HG03439 (cell line): ENCODE measurements around the gene XYLT1.
"Not testable (repeated sequence)": the region's sequence is repeated elsewhere in the genome, so short reads cannot be mapped to it uniquely, and the experiment has no call there.

Experiments used
- ATAC-seq: cut with Tn5 transposase; IDR thresholded peaks from one replicate; pipeline ENCODE4 v1.9.1; 2021; ENCODE audit warnings: mild to moderate bottlenecking, moderate library complexity; ENCODE audit not compliant: unreplicated experiment

The XYLT1 gene

DNA sequence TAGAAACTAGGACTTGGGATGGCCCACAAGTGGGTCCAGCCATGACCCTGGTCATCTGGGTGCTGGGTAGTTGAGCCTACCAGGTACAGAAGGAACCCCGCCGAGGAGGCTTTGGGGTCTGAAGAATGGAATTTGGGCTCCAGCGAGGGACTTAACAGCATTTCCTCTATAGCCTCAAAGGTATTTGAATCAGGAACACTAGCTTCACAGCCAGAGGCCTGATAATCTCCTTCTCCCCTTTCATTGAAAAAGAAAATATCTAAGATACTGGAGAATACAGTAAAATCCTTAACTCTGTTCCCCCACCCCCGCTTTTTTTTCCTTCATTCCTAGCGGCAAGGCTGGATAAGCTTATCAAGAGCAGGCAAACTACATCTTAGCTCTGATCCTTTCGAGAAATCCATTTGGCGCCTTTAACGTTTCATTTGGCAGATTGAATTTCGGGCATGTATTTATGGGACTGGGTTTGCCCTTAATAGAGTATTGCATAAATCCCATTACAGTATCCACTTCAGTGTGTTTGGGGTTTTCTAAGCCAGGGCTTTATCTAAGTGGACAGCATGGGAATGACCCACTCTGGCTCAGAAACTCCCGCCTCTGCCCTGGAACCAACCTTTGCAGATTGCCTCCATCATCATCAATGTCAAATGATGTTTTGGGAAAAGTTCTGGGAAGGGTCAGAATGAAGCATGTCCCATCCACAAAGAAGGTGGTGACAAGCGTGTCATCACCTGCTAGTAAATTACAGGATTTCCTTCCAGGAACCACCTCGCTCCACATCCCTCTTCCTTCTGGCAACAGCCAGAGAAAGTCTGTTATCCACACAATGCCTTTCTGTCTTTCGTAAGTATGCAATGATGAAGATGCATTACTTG lies 36.9 kb downstream of the XYLT1 start:
- ATAC-seq: no peak

DNA sequence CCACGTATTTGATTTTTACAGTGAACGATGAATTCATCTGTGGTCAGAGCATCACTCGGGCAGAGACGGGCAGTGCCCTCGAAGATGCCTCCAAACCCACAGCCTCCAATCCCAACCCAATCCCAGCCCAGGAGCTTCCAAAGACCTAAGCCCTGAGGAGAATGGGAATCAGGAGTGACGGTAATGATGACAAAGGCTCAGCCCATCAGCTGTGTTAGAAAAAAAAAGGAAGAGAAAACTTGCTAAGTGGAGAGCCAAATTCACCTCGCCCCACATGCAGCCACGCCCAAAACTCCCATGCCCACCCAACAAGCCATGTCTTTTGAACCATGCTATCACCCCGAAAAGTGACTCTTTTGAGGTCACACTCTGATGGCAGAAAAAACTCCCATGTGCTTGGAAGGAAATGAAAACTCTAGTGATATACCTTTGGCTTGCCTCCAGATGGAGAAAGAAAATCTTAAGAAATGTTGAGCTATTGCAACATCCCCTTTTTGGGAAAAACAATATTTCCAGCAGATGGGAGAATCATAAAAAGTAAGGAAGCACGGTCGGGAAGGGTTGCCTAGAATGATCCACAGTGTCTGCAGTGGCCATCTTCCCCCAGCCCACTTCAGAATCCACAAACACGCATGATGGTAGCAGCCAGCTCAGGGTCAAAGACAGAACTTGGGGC lies 37.7 kb downstream of the XYLT1 start:
- ATAC-seq: no peak

DNA sequence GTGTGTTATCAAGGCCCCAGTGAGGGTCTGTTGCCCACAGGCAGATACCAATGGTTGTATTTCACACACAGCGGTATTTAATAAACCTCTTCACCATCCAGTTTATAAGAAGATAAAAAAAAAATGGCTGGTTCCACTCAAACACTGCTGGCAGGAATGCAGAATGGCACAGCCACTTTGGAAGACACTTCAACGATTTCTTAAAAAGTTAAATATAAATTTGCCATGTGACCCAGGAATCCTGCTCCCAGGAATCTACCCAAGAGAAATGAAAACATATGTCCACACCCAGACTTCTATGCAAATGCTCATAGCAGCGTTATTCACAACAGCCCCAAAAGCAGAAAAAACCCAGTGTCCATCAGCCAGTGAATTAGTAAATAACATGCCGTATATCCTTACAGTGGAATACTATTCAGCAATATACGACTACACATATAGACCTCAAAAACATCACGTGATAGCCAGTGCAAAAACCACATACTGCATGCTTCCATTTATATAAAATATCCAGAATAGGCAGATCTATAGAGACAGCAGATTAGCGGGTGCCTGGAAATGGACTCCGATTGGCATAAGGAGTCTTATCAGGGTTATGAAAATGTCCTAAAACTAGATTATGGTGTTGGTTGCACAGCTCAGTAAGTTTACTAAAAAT lies 38.7 kb downstream of the XYLT1 start:
- ATAC-seq: no peak

DNA sequence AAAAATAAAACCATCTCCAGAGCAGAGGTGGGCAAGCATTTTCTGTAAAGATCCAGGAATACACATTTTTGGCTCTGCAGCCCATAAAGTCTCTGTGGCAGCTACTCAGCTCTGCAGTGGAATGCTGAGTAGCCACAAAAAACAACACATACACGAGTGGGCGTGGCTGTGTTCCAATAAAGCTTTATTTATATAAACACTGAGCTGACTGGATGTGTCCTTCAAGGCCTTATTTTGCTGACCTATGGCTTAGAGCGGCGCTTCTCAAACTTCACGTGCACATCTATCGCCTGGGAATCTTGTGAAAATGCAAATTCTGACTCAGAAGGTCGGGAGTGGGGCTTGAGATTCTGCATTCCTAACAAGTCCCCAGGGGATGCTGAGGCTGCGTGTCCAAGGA lies 39.7 kb downstream of the XYLT1 start:
- ATAC-seq: no peak

GRCh38 chr16:17426451-17426850 lies 44.3 kb downstream of the XYLT1 start:
- no peak for ATAC-seq

DNA sequence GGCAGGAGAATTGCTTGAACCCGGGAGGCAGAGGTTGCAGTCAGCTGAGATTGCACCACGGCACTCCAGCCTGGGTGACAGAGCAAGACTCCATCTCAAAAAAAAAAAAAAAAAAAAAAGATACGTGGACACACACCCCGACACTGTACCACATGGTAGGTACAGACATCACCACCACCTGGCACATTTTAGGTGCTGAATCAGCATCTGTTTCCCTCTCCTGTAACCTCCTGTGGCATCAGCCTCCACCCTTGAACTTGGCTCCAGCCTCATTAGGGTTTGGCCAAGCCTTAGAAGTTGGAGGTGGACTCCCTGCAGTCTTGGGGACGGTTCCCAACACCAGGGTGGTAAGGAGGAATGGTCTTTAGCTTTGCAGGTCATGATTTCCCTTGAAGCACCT lies 46.0 kb downstream of the XYLT1 start:
- no peak for ATAC-seq

DNA sequence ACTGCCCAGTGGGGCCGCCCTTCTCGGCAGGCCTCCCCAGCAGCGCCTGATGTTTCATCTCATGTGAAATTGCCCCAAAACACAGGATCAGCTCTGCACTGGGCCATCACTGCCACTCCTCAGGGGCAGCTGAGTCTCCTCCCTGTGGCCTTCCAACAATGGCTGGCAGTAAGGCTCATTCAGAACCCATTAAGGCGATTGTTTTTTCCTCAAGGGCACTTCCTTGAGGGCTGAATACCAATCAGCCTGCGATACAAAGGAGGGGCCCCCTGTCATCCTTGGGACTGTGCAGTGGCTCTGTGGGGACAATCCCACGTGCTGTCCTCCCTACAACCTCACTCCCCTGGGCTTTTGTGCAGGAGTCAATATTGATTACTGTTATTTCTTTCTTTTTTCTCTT lies 47.5 kb downstream of the XYLT1 start:
- no peak for ATAC-seq

DNA sequence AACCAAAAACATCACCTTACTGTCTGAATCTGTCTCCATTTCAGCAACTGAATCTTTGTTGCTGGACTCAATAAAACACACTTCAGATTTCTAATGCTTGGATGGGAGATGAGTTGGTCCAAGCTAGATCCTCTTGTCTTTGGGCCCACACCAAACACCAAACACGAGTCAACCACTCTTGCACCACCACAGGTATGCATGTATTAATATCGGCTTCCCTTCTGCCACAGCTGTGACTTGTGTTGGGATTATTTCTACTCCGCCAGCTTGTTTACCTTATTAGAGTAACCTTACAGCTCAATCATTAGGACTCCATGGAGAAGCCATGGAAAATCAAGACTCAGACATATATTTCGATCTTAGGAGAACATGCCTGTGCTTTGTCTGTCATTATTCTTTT lies 49.9 kb downstream of the XYLT1 start:
- no peak for ATAC-seq

GRCh38 chr16:17419266-17419665 lies 51.5 kb downstream of the XYLT1 start:
- ATAC-seq: no peak

- ATAC-seq: no peak
These were observed 53.0 kb downstream of the XYLT1 start for GRCh38 chr16:17417740-17418139.

GRCh38 chr16:17416461-17417311 lies 54.1 kb downstream of the XYLT1 start:
- ATAC-seq: peak; percentile 94

GRCh38 chr16:17414916-17415315 lies 55.8 kb downstream of the XYLT1 start:
- ATAC-seq: no peak

GRCh38 chr16:17414421-17414820 lies 56.3 kb downstream of the XYLT1 start:
- ATAC-seq: no peak

DNA sequence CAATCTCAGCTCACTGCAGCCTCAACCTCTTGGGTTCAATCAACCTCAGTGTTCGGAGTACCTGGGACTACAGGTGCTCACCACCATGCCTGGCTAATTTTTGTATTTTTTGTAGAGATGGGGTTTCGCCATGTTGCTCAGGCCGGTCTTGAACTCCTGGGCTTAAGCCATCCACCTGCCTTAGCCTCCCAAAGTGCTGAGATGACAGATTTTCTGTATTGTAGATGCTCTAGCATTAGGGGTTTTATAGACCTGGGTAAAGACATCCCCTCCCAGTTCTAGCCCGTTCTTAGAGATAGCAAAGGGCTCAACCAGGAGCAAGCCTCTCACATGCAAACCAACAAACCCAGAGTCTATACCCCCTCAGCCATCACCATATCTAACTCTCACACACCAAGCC lies 57.3 kb downstream of the XYLT1 start:
- ATAC-seq: no peak

DNA sequence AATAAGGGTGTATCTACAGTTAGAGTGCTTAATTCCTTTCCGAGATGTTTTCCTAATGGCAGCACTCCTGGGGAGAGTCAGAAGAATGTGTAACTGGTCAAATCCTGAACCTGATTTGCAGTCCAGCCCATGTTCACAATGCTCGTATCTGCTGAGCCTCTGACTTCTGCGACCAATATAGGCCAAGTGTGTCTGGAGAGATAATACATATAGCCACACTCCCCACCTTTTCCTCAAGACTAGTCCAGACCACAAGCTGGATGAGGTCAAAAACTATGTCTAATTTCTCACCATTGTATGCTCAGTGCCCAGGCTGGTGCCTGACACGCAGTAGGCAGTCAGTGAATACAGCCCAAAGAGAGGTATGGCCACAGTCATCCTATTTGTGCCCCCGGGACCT lies 58.0 kb downstream of the XYLT1 start:
- ATAC-seq: no peak

DNA sequence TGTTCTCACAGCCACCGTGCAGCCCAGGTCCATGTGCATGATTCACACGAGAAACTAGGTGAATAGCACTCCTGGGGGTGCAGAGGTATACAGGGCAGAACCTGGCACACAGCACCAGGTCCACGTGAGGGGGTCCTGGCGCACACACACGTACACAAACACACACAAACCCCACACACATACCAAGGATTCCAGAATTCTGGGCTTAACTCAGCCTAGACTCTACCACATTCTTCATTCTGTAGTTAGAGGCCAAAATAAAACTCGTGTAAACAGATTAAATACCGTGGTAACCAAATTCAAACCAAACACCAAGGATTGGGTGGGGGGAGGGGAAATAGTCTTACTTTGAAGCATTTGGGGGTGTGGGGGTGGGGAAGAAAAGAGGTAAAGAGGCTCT lies 58.5 kb downstream of the XYLT1 start:
- no peak for ATAC-seq

- no peak for ATAC-seq
These were observed 59.5 kb downstream of the XYLT1 start for GRCh38 chr16:17411263-17411662.

- not testable (repeated sequence) for ATAC-seq
These were observed 60.4 kb downstream of the XYLT1 start for GRCh38 chr16:17410316-17410715.

DNA sequence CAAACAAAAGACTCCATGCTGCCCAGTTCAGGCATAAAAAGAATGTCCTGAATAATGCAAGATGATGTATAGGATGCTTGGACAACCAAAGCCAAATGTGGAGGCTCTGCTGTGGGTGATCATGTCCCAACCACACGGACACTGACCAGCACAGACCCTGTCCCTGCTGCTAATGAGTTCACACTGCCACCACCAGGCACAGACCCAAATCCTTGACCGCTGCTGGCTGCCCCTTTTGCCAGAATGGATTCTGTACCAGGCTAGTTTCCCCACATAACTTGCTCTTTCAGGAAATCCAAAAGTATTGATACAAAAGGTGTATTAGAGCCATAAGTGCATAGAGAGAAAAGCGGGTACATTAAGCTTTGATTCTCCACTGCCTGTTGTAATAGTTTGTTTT lies 60.9 kb downstream of the XYLT1 start:
- ATAC-seq: no peak

- peak; percentile 49 for ATAC-seq
These were observed 61.8 kb downstream of the XYLT1 start for GRCh38 chr16:17408955-17409441.

- ATAC-seq: no peak
These were observed 62.5 kb downstream of the XYLT1 start for GRCh38 chr16:17408296-17408695.
